Ovary (tissue), 9 donors: Measurements from ENCODE around the gene BRD4. TPM values are rescaled to one million over a fixed set of nuclear protein-coding genes. Genes with fewer than 3 reads are reported as not detected.

Experiments
- DNase-seq, 5 donors: peaks; one replicate each; pipeline ENCODE4 v3.0.0-alpha.2; 2019 to 2020
- H3K27ac ChIP-seq, 2 donors: fragments of 200-600 bp; one replicate each; pipeline versions ENCODE4 v1.5.1 to v1.8.0; 2019 to 2022
- H3K27me3 ChIP-seq: fragments of 200-600 bp; one replicate; pipeline ENCODE4 v1.8.0; 2022
- H3K36me3 ChIP-seq: fragments of 200-600 bp; sonication (generic); one replicate; pipeline ENCODE4 v1.5.1; 2019
- H3K4me1 ChIP-seq: one replicate; pipeline ENCODE4 v1.8.1; 2013; ENCODE audit warnings: mild to moderate bottlenecking, moderate library complexity; ENCODE audit not compliant: insufficient read depth
- H3K4me3 ChIP-seq: fragments of 200-600 bp; sonication (generic); one replicate; pipeline ENCODE4 v1.5.1; 2017
- H3K9me3 ChIP-seq, 2 donors: fragments of 200-600 bp in 1 of 2; sonication (generic) in 1 of 2; one replicate each; pipeline versions ENCODE4 v1.5.1 to v1.8.1; 2013 to 2019; ENCODE audit warnings: mild to moderate bottlenecking in 1 of 2, moderate library complexity in 1 of 2
- CTCF ChIP-seq, 3 donors: fragments of 450-650 bp in 2 of 3; fragments of 200-600 bp in 1 of 3; IDR thresholded peaks; one replicate each; pipeline versions ENCODE4 v1.5.1 to v1.8.0; 2016 to 2022; ENCODE audit warnings: antibody characterized with exemption in 3 of 3, mild to moderate bottlenecking in 1 of 3
- EP300 ChIP-seq: sonication (generic); formaldehyde crosslinking; IDR thresholded peaks from one replicate; pipeline ENCODE4 v1.6.1; 2017; ENCODE audit warnings: antibody characterized with exemption
- POLR2A ChIP-seq: fragments of 450-650 bp; IDR thresholded peaks from one replicate; pipeline ENCODE4 v1.6.1; 2017; ENCODE audit warnings: antibody characterized with exemption, mild to moderate bottlenecking, moderate library complexity
- WGBS, 3 donors: extraction: QIAGEN DNeasy Blood & Tissue Kit in 1 of 3; methylation state at CpG; one replicate each; pipeline versions ENCODE4 v1.1.5 to v1.1.7; 2013 to 2017; 5-methylcytosine and 5-hydroxymethylcytosine counted together
- intact Hi-C, 4 donors: fragments of 100-400 bp; cut with DNase I; formaldehyde crosslinking; loops; one replicate each; pipeline versions ENCODE4 v1.11.0 to v1.15.1; 2022 to 2023
- polyA plus RNA-seq, 2 donors: library from polyadenylated mRNA; stranded (reverse); fragments of 200-250 nt in 1 of 2; fragments of 350-450 nt in 1 of 2; fragmentation: Illumina TruSeq in 1 of 2; extraction: RNeasy Lipid Tissue Mini Kit (QIAGEN cat#74804) in 1 of 2; gene quantifications; one replicate each; pipeline ENCODE4 v1.2.3, GENCODE V29; 2013 to 2014
- total RNA-seq, 7 donors: library from RNA; depleted of rRNA in 2 of 7; stranded (reverse); fragments of >200 nt in 2 of 7; fragmentation: NEBNext Ultra II Directional in 3 of 7; extraction: Animal tissue kit (Norgen Biotek cat#: 25700) in 3 of 7; gene quantifications; one replicate each; pipeline versions ENCODE4 v1.1.0 to v1.2.4, GENCODE V29; 2016 to 2023
- donor health status: DM: no; HTN: no; CAD: no; lungs with moderate emphysema.
- donor health status: DM: no; HTN: no; CAD: no.
- donor health status: Bipolar disorder and iron deficiency.
- donor health status: DM: yes; HTN: yes; CAD: no.
- donor health status: DM: no; HTN: no; CAD: no.
- donor health status: DM: yes; HTN: yes; CAD: no.

The BRD4 gene
- total and polyA plus RNA-seq, 9 donors: 19.6 to 127 (median 90.4) TPM

- Histone ChIP-seq H3K27ac (no peak overlapping the region), H3K36me3 (no peaks in the 10 kb centered on the region), H3K4me1 (peaks cover 43% of the 10 kb centered on the region), H3K4me3 (no peak overlapping the region), H3K27me3 (no peaks in the 10 kb centered on the region), H3K9me3 (no peaks in the 10 kb centered on the region)
- no peak for DNase-seq
- TF ChIP-seq CTCF (IDR thresholded peaks at IDR 0.05): no peak
- no peak for TF ChIP-seq POLR2A
- TF ChIP-seq EP300: no peak
- intact Hi-C loops: no loop called here
- WGBS, 3 donors: 68 to 94% (median 79%) methylated on average over 1 of the region's 1 CpG
These were observed 41.2 kb downstream of the BRD4 start for GRCh38 chr19:15291089-15291488.

GRCh38 chr19:15290166-15290565, 42.2 kb downstream of the BRD4 start:
- intact Hi-C loops: no loop called here
- Histone ChIP-seq H3K27ac (no peak overlapping the region), H3K4me1 (peaks cover 48% of the 10 kb centered on the region), H3K4me3 (no peak overlapping the region), H3K36me3 (no peaks in the 10 kb centered on the region), H3K27me3 (no peaks in the 10 kb centered on the region), H3K9me3 (no peaks in the 10 kb centered on the region)
- no peak for TF ChIP-seq EP300
- TF ChIP-seq CTCF (IDR thresholded peaks at IDR 0.05): no peak
- no peak for TF ChIP-seq POLR2A
- DNase-seq: no peak
- 67 to 79% (median 77%) methylated on average over 7 of the region's 7 CpGs for WGBS, 3 donors

GRCh38 chr19:15289673-15290072, 42.7 kb downstream of the BRD4 start:
- Histone ChIP-seq H3K4me1 (peaks cover 49% of the 10 kb centered on the region), H3K4me3 (no peak overlapping the region), H3K27me3 (no peaks in the 10 kb centered on the region), H3K36me3 (no peaks in the 10 kb centered on the region), H3K9me3 (no peaks in the 10 kb centered on the region), H3K27ac (no peak overlapping the region)
- no peak for DNase-seq
- intact Hi-C loops: loop anchor here in 1 of 4 donors (10.0 kb wide), 1 partner anchor 45 kb away; the partner anchor contains the start of gene BRD4
- 62 to 77% (median 64%) methylated on average over 3 of the region's 3 CpGs for WGBS, 3 donors
- TF ChIP-seq POLR2A (no peak), CTCF (IDR thresholded peaks at IDR 0.05) (no peak), EP300 (no peak)

GRCh38 chr19:15288146-15288963, 44.0 kb downstream of the BRD4 start:
- Histone ChIP-seq H3K9me3 (no peaks in the 10 kb centered on the region), H3K27me3 (no peaks in the 10 kb centered on the region), H3K4me3 (no peak overlapping the region), H3K4me1 (peaks cover 54% of the 10 kb centered on the region), H3K27ac (no peak overlapping the region), H3K36me3 (no peaks in the 10 kb centered on the region)
- DNase-seq: no peak
- intact Hi-C loops: loop anchor here in 1 of 4 donors (10.0 kb wide), 1 partner anchor 46 kb away; the partner anchor contains the start of gene BRD4
- no peak for TF ChIP-seq POLR2A
- no peak for TF ChIP-seq EP300
- no peak for TF ChIP-seq CTCF (IDR thresholded peaks at IDR 0.05)
- WGBS, 3 donors: 28 to 39% (median 31%) methylated on average over 14 of the region's 14 CpGs
